ENCODE measurements around the gene KRTAP10-7. TPM values are rescaled to one million over a fixed set of nuclear protein-coding genes. Genes with fewer than 3 reads are reported as not detected.

The KRTAP10-7 gene
- total RNA-seq, 1 experiment from 2014 or later: not detected

- Histone ChIP-seq H3K79me1 (ENCODE audit: insufficient read depth, low read depth, low read length, poor library complexity, severe bottlenecking) (no peaks in the 10 kb centered on the region), H4K20me1 (ENCODE audit: control insufficient read depth, insufficient read depth, insufficient read length) (no peaks in the 10 kb centered on the region), H4K91ac (ENCODE audit: insufficient read length, low read depth, low read length) (no peak overlapping the region), H2BK15ac (ENCODE audit: low read depth, low read length) (no peak overlapping the region), H4K5ac (ENCODE audit: insufficient read length, low read depth, low read length) (no peak overlapping the region), H3K4ac (ENCODE audit: low read depth, low read length) (no peak overlapping the region), H3K18ac (ENCODE audit: insufficient read length, low read depth, low read length) (peak overlapping the region; percentile 52), H3K9me3 (ENCODE audit: control insufficient read depth, low read depth, low read length) (no peaks in the 10 kb centered on the region), H3T11ph (ENCODE audit: low read length) (no peak overlapping the region), H2AFZ (ENCODE audit: low read length) (no peak overlapping the region), H2BK20ac (ENCODE audit: low read depth, low read length, poor library complexity, severe bottlenecking) (no peak overlapping the region), H4K8ac (replicated peaks; ENCODE audit: insufficient read length, low read depth, low read length) (no peak overlapping the region), H3K56ac (ENCODE audit: insufficient read length, low read depth, low read length) (no peak overlapping the region), H3K4me2 (ENCODE audit: insufficient read depth, insufficient read length, low read length) (no peak overlapping the region), H3K23me2 (ENCODE audit: insufficient read length, low read depth, low read length, poor library complexity, severe bottlenecking) (no peaks in the 10 kb centered on the region), H2BK120ac (ENCODE audit: low read depth, low read length, poor library complexity, severe bottlenecking) (no peak overlapping the region), H2BK5ac (ENCODE audit: insufficient read length, low read length) (no peak overlapping the region), H3K14ac (ENCODE audit: insufficient read depth, low read length) (peak overlapping the region; percentile 55; the same call in 1 of the 2 replicates), H2AK5ac (ENCODE audit: insufficient read length, low read length) (no peak overlapping the region), H3K23ac (ENCODE audit: insufficient read length, low read depth, low read length) (no peak overlapping the region), H3K9ac (ENCODE audit: extremely low read depth, insufficient read length, low read length) (no peak overlapping the region), H3K27ac (ENCODE audit: insufficient read length, low read depth, low read length) (no peak overlapping the region), H3K27me3 (ENCODE audit: insufficient read depth, low read length) (no peaks in the 10 kb centered on the region), H3K79me2 (ENCODE audit: insufficient read depth, low read length) (no peaks in the 10 kb centered on the region), H2BK12ac (ENCODE audit: insufficient read length, low read depth, low read length) (no peak overlapping the region), H3K4me1 (ENCODE audit: insufficient read depth, low read length) (no peaks in the 10 kb centered on the region; the same call in 1 of the 2 replicates)
- H3K27ac Mint-ChIP-seq: peak overlapping the region in 2 of 3 experiments; percentile 61 to 81; a peak in 3 of 7 replicates
- no peak for TF ChIP-seq CTCF (conservative IDR thresholded peaks at IDR 0.05)
- no CpG with 5 or more reads among the region's 20 CpGs for WGBS (ENCODE audit: extremely low coverage, insufficient read length, low lambda C conversion rate)
- 0 out of 7 replicates have a peak, but pooled peaks cover 0 to 3% (median 0%) of the 10 kb centered on the region in 3 experiments for H3K36me3 Mint-ChIP-seq (ENCODE audit: insufficient read depth in 1 of 3, low read depth in 3 of 3)
- H3K9me3 Mint-ChIP-seq: no peaks in the 10 kb centered on the region; a peak in 1 of 5 replicates
- H3K4me3 Mint-ChIP-seq: peak overlapping the region in 1 of 2 experiments; percentile 64; a peak in 2 of 5 replicates
- peaks cover 44 to 45% of the 10 kb centered on the region in 2 experiments for H3K4me1 Mint-ChIP-seq
- peak; percentile 56 for DNase-seq
- no peaks in the 10 kb centered on the region; the same call in none of the 2 replicates for H3K27me3 Mint-ChIP-seq (ENCODE audit: low read depth)
Measured at GRCh38 chr21:44593598-44594405, 6.6 kb upstream of the KRTAP10-7 start.

All from H9 (cell line).